Upper lobe of right lung (tissue), 1 donor: ENCODE results near the gene EIF4G1. TPM values are rescaled to one million over a fixed set of nuclear protein-coding genes. Genes with fewer than 3 reads are reported as not detected.

Experiments
- ATAC-seq: fragments of 200-7000 bp; cut with Tn5 transposase; one replicate; pipeline ENCODE4 v1.9.1; 2020; ENCODE audit warnings: mild to moderate bottlenecking, moderate library complexity
- DNase-seq: peaks from one replicate; pipeline ENCODE4 v3.0.0-alpha.2; 2020
- H3K27ac ChIP-seq: fragments of 200-600 bp; one replicate; pipeline ENCODE4 v1.8.0; 2022
- H3K27me3 ChIP-seq: fragments of 200-600 bp; one replicate; pipeline ENCODE4 v1.8.0; 2022; ENCODE audit warnings: mild to moderate bottlenecking
- H3K36me3 ChIP-seq: fragments of 200-600 bp; one replicate; pipeline ENCODE4 v1.8.0; 2022
- H3K4me1 ChIP-seq: fragments of 200-600 bp; one replicate; pipeline ENCODE4 v1.8.0; 2022
- H3K4me3 ChIP-seq: fragments of 200-600 bp; one replicate; pipeline ENCODE4 v1.8.0; 2022; ENCODE audit warnings: mild to moderate bottlenecking
- H3K9me3 ChIP-seq: fragments of 200-600 bp; one replicate; pipeline ENCODE4 v1.8.0; 2022
- intact Hi-C: fragments of 100-400 bp; cut with DNase I; formaldehyde crosslinking; loops from one replicate; pipeline ENCODE4 v1.11.0; 2022
- total RNA-seq: library from RNA; stranded (reverse); fragmentation: NEBNext Ultra II Directional; extraction: Animal tissue kit (Norgen Biotek cat#: 25700); gene quantifications from one replicate; pipeline ENCODE4 v1.2.1, GENCODE V29; 2021
- TF ChIP-seq, protein P1 (sequence below): fragments of 200-600 bp; IDR thresholded peaks from one replicate; pipeline ENCODE4 v1.8.0; 2022; ENCODE audit warnings: antibody characterized with exemption
- donor health status: DM: no; HTN: yes; CAD: no; lungs with severe emphysema.

The EIF4G1 gene
- total RNA-seq, 1 donor from 2014 or later, result 295 TPM

DNA sequence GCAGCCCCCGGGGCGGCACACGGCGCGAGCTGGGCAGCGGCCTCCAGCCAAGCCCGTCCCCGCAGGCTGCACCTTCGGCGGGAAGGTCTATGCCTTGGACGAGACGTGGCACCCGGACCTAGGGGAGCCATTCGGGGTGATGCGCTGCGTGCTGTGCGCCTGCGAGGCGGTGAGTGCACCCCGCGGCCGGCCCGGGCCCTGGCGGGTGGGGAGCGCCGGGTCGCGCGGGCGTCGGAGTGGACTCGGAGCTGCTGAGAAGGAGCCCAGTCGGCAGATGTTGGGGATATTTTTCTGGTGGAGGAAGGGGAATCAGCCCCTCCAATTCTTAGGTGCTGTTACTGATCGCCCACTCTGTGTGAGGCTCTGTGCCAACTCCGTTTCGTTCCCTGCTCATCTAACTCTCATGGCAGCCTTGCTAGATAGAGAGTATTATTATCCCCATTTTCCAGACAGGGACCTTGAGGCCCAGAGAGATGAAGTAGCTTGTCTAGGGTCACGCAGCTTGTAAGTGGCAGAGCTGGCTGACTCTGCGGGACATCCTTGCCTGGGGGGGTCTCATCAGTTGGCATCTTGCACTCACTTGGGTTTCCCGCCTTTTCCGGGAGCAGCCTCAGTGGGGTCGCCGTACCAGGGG, 66.3 kb downstream of the EIF4G1 start:
- Histone ChIP-seq H3K27me3 (peaks cover 25% of the 10 kb centered on the region), H3K9me3 (no peaks in the 10 kb centered on the region), H3K27ac (no peak overlapping the region), H3K36me3 (no peaks in the 10 kb centered on the region), H3K4me1 (peaks cover 12% of the 10 kb centered on the region), H3K4me3 (peak overlapping the region; percentile 48)
- TF ChIP-seq, protein P1, sequence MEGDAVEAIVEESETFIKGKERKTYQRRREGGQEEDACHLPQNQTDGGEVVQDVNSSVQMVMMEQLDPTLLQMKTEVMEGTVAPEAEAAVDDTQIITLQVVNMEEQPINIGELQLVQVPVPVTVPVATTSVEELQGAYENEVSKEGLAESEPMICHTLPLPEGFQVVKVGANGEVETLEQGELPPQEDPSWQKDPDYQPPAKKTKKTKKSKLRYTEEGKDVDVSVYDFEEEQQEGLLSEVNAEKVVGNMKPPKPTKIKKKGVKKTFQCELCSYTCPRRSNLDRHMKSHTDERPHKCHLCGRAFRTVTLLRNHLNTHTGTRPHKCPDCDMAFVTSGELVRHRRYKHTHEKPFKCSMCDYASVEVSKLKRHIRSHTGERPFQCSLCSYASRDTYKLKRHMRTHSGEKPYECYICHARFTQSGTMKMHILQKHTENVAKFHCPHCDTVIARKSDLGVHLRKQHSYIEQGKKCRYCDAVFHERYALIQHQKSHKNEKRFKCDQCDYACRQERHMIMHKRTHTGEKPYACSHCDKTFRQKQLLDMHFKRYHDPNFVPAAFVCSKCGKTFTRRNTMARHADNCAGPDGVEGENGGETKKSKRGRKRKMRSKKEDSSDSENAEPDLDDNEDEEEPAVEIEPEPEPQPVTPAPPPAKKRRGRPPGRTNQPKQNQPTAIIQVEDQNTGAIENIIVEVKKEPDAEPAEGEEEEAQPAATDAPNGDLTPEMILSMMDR, result no peak
- ATAC-seq, result no peak
- DNase-seq, result no peak
- intact Hi-C loops, result no loop called here

DNA sequence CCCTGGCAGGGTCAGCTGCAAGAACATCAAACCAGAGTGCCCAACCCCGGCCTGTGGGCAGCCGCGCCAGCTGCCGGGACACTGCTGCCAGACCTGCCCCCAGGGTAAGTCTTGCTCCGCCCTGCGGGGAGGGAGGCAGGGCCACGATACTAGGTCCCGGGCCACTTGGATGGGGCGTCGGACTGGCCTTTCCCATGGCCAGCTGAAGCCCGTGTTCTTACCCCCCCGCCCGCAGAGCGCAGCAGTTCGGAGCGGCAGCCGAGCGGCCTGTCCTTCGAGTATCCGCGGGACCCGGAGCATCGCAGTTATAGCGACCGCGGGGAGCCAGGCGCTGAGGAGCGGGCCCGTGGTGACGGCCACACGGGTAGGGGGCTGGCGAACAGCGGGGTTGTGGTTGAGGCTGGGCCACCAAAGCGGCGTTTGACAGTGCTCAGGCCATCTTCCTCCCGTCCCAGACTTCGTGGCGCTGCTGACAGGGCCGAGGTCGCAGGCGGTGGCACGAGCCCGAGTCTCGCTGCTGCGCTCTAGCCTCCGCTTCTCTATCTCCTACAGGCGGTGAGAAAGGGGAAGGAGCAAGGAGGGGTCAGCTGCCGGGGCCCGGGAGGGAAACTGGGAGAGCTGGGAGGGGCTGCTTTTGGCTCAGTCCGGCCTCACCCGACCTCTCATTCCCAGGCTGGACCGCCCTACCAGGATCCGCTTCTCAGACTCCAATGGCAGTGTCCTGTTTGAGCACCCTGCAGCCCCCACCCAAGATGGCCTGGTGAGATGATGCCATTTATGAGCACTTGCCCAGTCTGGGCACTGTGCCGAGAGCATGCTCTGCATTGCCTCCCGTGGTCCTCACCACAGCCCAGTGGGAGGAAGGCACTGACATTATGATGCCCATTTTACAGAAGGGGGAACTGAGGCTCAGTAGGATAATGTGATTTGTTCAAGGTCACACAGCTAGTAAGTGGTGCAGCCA, 67.1 kb downstream of the EIF4G1 start:
- ATAC-seq (peak; percentile 50), DNase-seq (no peak)
- Histone ChIP-seq H3K9me3 (no peaks in the 10 kb centered on the region), H3K4me1 (peaks cover 12% of the 10 kb centered on the region), H3K4me3 (peak overlapping the region; percentile 48), H3K27me3 (peaks cover 25% of the 10 kb centered on the region), H3K36me3 (no peaks in the 10 kb centered on the region), H3K27ac (no peak overlapping the region)
- TF ChIP-seq, protein P1, result no peak
- intact Hi-C loops, result no loop called here

DNA sequence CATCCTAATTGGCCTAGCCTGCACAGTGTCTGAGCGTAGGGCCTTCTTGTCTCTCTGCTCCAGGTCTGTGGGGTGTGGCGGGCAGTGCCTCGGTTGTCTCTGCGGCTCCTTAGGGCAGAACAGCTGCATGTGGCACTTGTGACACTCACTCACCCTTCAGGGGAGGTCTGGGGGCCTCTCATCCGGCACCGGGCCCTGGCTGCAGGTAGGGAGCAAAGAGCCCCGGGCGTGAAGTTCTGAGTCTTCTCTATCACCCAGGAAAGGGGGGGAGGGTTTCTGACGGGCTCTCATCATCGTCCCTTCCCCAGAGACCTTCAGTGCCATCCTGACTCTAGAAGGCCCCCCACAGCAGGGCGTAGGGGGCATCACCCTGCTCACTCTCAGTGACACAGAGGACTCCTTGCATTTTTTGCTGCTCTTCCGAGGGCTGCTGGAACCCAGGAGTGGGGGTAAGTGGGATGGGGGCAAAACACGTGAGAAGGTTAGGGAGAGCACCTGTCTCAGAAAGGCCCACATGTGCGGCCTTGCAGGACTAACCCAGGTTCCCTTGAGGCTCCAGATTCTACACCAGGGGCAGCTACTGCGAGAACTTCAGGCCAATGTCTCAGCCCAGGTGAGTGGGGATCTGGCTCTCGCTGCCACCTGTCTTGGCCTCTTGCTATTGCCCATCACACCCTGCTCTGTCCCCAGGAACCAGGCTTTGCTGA, 68.1 kb downstream of the EIF4G1 start:
- intact Hi-C loops, result no loop called here
- TF ChIP-seq, protein P1, result no peak
- Histone ChIP-seq H3K27ac (no peak overlapping the region), H3K36me3 (no peaks in the 10 kb centered on the region), H3K4me1 (peaks cover 12% of the 10 kb centered on the region), H3K27me3 (peaks cover 21% of the 10 kb centered on the region), H3K9me3 (no peaks in the 10 kb centered on the region), H3K4me3 (no peak overlapping the region)
- ATAC-seq (no peak), DNase-seq (no peak)

DNA sequence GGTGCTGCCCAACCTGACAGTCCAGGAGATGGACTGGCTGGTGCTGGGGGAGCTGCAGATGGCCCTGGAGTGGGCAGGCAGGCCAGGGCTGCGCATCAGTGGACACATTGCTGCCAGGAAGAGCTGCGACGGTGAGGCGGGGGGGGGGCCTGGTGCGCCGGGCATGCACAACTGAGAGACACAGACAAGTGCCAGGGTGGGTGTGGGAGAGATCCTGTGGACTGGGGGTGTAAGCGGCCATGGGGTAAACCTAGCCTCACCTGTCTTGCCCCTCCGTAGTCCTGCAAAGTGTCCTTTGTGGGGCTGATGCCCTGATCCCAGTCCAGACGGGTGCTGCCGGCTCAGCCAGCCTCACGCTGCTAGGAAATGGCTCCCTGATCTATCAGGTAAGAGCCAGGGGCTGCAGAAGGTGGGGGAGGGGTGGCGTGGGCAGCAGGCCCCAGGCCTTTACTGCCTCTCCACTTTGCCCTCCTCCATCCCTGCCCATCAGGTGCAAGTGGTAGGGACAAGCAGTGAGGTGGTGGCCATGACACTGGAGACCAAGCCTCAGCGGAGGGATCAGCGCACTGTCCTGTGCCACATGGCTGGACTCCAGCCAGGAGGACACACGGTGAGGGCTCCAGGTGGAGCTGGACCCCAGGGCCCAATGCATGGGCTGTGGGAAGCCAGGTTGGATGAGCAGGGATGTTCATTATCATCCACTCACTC, 68.8 kb downstream of the EIF4G1 start:
- TF ChIP-seq, protein P1, result no peak
- no peak overlapping the region for H3K27ac ChIP-seq
- ATAC-seq, result no peak
- H3K27me3 ChIP-seq, result peaks cover 21% of the 10 kb centered on the region
- no peak for DNase-seq
- no peaks in the 10 kb centered on the region for H3K9me3 ChIP-seq
- intact Hi-C loops, result no loop called here
- H3K4me1 ChIP-seq, result peaks cover 12% of the 10 kb centered on the region
- no peaks in the 10 kb centered on the region for H3K36me3 ChIP-seq
- no peak overlapping the region for H3K4me3 ChIP-seq

GRCh38 chr3:184384342-184384741, 69.9 kb downstream of the EIF4G1 start:
- no peaks in the 10 kb centered on the region for H3K9me3 ChIP-seq
- DNase-seq (no peak), ATAC-seq (no peak)
- H3K4me3 ChIP-seq, result no peak overlapping the region
- intact Hi-C loops, result no loop called here
- H3K27ac ChIP-seq, result no peak overlapping the region
- TF ChIP-seq, protein P1, result no peak
- H3K27me3 ChIP-seq, result peaks cover 17% of the 10 kb centered on the region
- no peaks in the 10 kb centered on the region for H3K36me3 ChIP-seq
- H3K4me1 ChIP-seq, result peaks cover 12% of the 10 kb centered on the region
